IMR-90 (cell line): ENCODE measurements around the gene CNTN5. TPM values are rescaled to one million over a fixed set of nuclear protein-coding genes. Genes with fewer than 3 reads are reported as not detected.

Experiments
- ATAC-seq: fragments of 200-7000 bp; cut with Tn5 transposase; 2 replicates; pipeline ENCODE4 v1.9.1; 2020; ENCODE audit warnings: low read depth, mild to moderate bottlenecking, moderate library complexity
- BruUV-seq: library from RNA; stranded (reverse); fragments of 400-500 nt; replicated peaks from 2 replicates; lab custom pipeline; 2021; lab: Mats Ljungman, UMichigan
- CTCF ChIA-PET: fragments of 300-600 bp; formaldehyde crosslinking; extraction: SDS; loops from one replicate; lab custom pipeline; 2021; ENCODE audit warnings: antibody characterized with exemption; lab: Yijun Ruan, JAX
- POLR2A ChIA-PET: fragments of 300-600 bp; sonication (Branson Sonifier 250); formaldehyde crosslinking; loops from one replicate; lab custom pipeline; 2022; ENCODE audit warnings: antibody characterized with exemption; ENCODE audit not compliant: unreplicated experiment; lab: Charles Lee
- DNase-seq: peaks from one replicate; pipeline ENCODE4 v3.0.0; 2013
- H2AFZ ChIP-seq: replicated peaks from 2 replicates; pipeline ENCODE3; 2013; ENCODE audit warnings: low read length, mild to moderate bottlenecking; ENCODE audit not compliant: poor library complexity
- H2AK5ac ChIP-seq: 2 replicates; pipeline ENCODE4 v1.6.1; 2013; ENCODE audit warnings: low read depth, low read length, inconsistent platforms
- H2AK9ac ChIP-seq: replicated peaks from 2 replicates; pipeline ENCODE3; 2013; ENCODE audit warnings: mild to moderate bottlenecking, low read depth, low read length, moderate library complexity; ENCODE audit not compliant: poor library complexity
- H2BK120ac ChIP-seq: 2 replicates; pipeline ENCODE4 v1.6.1; 2013; ENCODE audit warnings: low read depth, low read length, inconsistent platforms
- H2BK15ac ChIP-seq: 3 replicates; pipeline ENCODE4 v1.6.1; 2013; ENCODE audit warnings: low read depth, low read length, inconsistent platforms
- H2BK20ac ChIP-seq: 2 replicates; pipeline ENCODE4 v1.6.1; 2013; ENCODE audit warnings: low read depth, mild to moderate bottlenecking, inconsistent platforms, low read length, moderate library complexity
- H2BK5ac ChIP-seq: 2 replicates; pipeline ENCODE4 v1.6.1; 2013; ENCODE audit warnings: mild to moderate bottlenecking, low read depth, low read length, inconsistent platforms; ENCODE audit not compliant: poor library complexity, severe bottlenecking
- H3K14ac ChIP-seq: replicated peaks from 2 replicates; pipeline ENCODE4 v1.6.1; 2013; ENCODE audit warnings: low read depth, low read length, inconsistent platforms
- H3K18ac ChIP-seq: 2 replicates; pipeline ENCODE4 v1.6.1; 2013; ENCODE audit warnings: low read depth, low read length, control low read depth
- H3K23ac ChIP-seq: 2 replicates; pipeline ENCODE4 v1.6.1; 2013; ENCODE audit warnings: low read depth, low read length, inconsistent platforms
- H3K27ac ChIP-seq: 2 replicates; pipeline ENCODE4 v1.5.1; 2013; ENCODE audit warnings: mild to moderate bottlenecking, control low read depth, low read length; ENCODE audit not compliant: insufficient read depth
- H3K27me3 ChIP-seq: 2 replicates; pipeline ENCODE4 v1.6.1; 2013; ENCODE audit warnings: low read length; ENCODE audit not compliant: control insufficient read depth, insufficient read depth
- H3K36me3 ChIP-seq: 2 replicates; pipeline ENCODE4 v1.6.1; 2013; ENCODE audit warnings: low read length, mixed read lengths; ENCODE audit not compliant: control insufficient read depth, insufficient read depth
- H3K4ac ChIP-seq: 2 replicates; pipeline ENCODE4 v1.6.1; 2013; ENCODE audit warnings: low read depth, low read length, inconsistent platforms
- H3K4me1 ChIP-seq: 2 replicates; pipeline ENCODE4 v1.6.1; 2013; ENCODE audit warnings: low read length, mixed read lengths; ENCODE audit not compliant: control insufficient read depth, insufficient read depth
- H3K4me2 ChIP-seq: 2 replicates; pipeline ENCODE4 v1.6.1; 2013; ENCODE audit warnings: low read depth, mild to moderate bottlenecking, control low read depth, low read length, moderate library complexity
- H3K4me3 ChIP-seq: 2 replicates; pipeline ENCODE4 v1.5.1; 2013; ENCODE audit warnings: low read depth, mild to moderate bottlenecking, control low read depth, low read length, moderate library complexity; ENCODE audit not compliant: insufficient read depth
- H3K56ac ChIP-seq: 2 replicates; pipeline ENCODE4 v1.6.1; 2013; ENCODE audit warnings: low read length, inconsistent platforms; ENCODE audit not compliant: insufficient read depth; ENCODE audit errors: extremely low read depth
- H3K79me1 ChIP-seq, 2 experiments: 2 replicates each; pipeline ENCODE4 v1.6.1; 2013; ENCODE audit warnings: low read length in 2 of 2, inconsistent platforms in 1 of 2, low read depth in 1 of 2
- H3K9ac ChIP-seq: 2 replicates; pipeline ENCODE4 v1.6.1; 2013; ENCODE audit warnings: low read depth, low read length, control low read depth
- H3K9me1 ChIP-seq: 2 replicates; pipeline ENCODE4 v1.6.1; 2013; ENCODE audit warnings: low read length, inconsistent platforms; ENCODE audit not compliant: insufficient read depth
- H3K9me3 ChIP-seq: 2 replicates; pipeline ENCODE4 v1.6.1; 2013; ENCODE audit warnings: low read length; ENCODE audit not compliant: control insufficient read depth, insufficient read depth
- H4K20me1 ChIP-seq: 2 replicates; pipeline ENCODE4 v1.6.1; 2013; ENCODE audit warnings: low read length, inconsistent platforms; ENCODE audit not compliant: insufficient read depth
- H4K5ac ChIP-seq: 2 replicates; pipeline ENCODE4 v1.6.1; 2013; ENCODE audit warnings: mild to moderate bottlenecking, low read depth, low read length, control low read depth
- H4K8ac ChIP-seq, 2 experiments: 2 replicates each; pipeline ENCODE4 v1.6.1; 2013; ENCODE audit warnings: low read depth in 2 of 2, low read length in 2 of 2, control low read depth in 1 of 2, inconsistent platforms in 1 of 2
- H4K91ac ChIP-seq: 2 replicates; pipeline ENCODE4 v1.6.1; 2013; ENCODE audit warnings: low read depth, low read length, inconsistent platforms; ENCODE audit not compliant: insufficient read depth
- BHLHE40 ChIP-seq: fragments of 150-350 bp; IDR thresholded peaks from 2 replicates; pipeline ENCODE4 v1.6.1; 2016; ENCODE audit warnings: mild to moderate bottlenecking, low read depth, low read length
- CEBPB ChIP-seq: IDR thresholded peaks from 2 replicates; pipeline ENCODE4 v1.6.1; 2012; ENCODE audit warnings: low read depth, low read length, improper control_type of control experiment
- CHD1 ChIP-seq: IDR thresholded peaks from 2 replicates; pipeline ENCODE4 v1.6.1; 2012; ENCODE audit warnings: low read depth, low read length, improper control_type of control experiment
- ELK1 ChIP-seq: fragments of 150-350 bp; IDR thresholded peaks from 2 replicates; pipeline ENCODE4 v1.6.1; 2016; ENCODE audit warnings: low read depth, mild to moderate bottlenecking, low read length, moderate library complexity, borderline replicate concordance
- FOS ChIP-seq: fragments of 150-350 bp; IDR thresholded peaks from 2 replicates; pipeline ENCODE4 v1.6.1; 2016; ENCODE audit warnings: low read depth, low read length
- MAFK ChIP-seq: IDR thresholded peaks from 2 replicates; pipeline ENCODE4 v1.6.1; 2012; ENCODE audit warnings: low read depth, low read length, improper control_type of control experiment
- MAZ ChIP-seq: IDR thresholded peaks from 2 replicates; pipeline ENCODE4 v1.6.1; 2012; ENCODE audit warnings: low read depth, mild to moderate bottlenecking, low read length, improper control_type of control experiment, moderate library complexity, borderline replicate concordance
- MXI1 ChIP-seq: IDR thresholded peaks from 2 replicates; pipeline ENCODE4 v1.6.1; 2012; ENCODE audit warnings: low read depth, mild to moderate bottlenecking, low read length, moderate library complexity, borderline replicate concordance
- NFE2L2 ChIP-seq: fragments of 150-350 bp; IDR thresholded peaks from 2 replicates; pipeline ENCODE4 v1.6.1; 2016; ENCODE audit warnings: low read depth, mild to moderate bottlenecking, low read length
- POLR2A ChIP-seq: IDR thresholded peaks from 2 replicates; pipeline ENCODE4 v1.6.1; 2012; ENCODE audit warnings: mild to moderate bottlenecking, low read depth, low read length
- RAD21 ChIP-seq: IDR thresholded peaks from 2 replicates; pipeline ENCODE4 v1.6.1; 2012; ENCODE audit warnings: low read length, improper control_type of control experiment
- RCOR1 ChIP-seq: IDR thresholded peaks from 2 replicates; pipeline ENCODE4 v1.6.1; 2012; ENCODE audit warnings: mild to moderate bottlenecking, low read length, improper control_type of control experiment; ENCODE audit not compliant: insufficient replicate concordance
- RFX5 ChIP-seq: IDR thresholded peaks from 2 replicates; pipeline ENCODE4 v1.8.0; 2012; ENCODE audit warnings: low read depth, mild to moderate bottlenecking, low read length, moderate library complexity
- SMC3 ChIP-seq: fragments of 150-350 bp; IDR thresholded peaks from 2 replicates; pipeline ENCODE4 v1.6.1; 2016; ENCODE audit warnings: low read depth, mild to moderate bottlenecking, antibody characterized with exemption, low read length, moderate library complexity
- WGBS, 2 experiments: methylation state at CpG; one replicate each; pipeline versions ENCODE4 v1.1.5 to v1.1.7; 2013; ENCODE audit warnings: missing lambda C conversion rate in 2 of 2; ENCODE audit not compliant: insufficient read length in 1 of 2; ENCODE audit errors: extremely low coverage in 2 of 2; 5-methylcytosine and 5-hydroxymethylcytosine counted together
- dilution Hi-C: fragments of 300-500 bp; cut with HindIII; formaldehyde crosslinking; loops from one replicate; pipeline ENCODE4 v1.14.3; 2018; ENCODE audit warnings: low sequenced_read_pairs; ENCODE audit not compliant: unreplicated experiment
- in situ Hi-C: fragments of 300-500 bp; cut with MboI; formaldehyde crosslinking; loops from 3 replicates; pipeline ENCODE4 v1.14.3; 2019; ENCODE audit warnings: low sequenced_read_pairs, inconsistent platforms, mixed read lengths
- intact Hi-C: fragments of 100-400 bp; cut with micrococcal nuclease; formaldehyde crosslinking; loops from 2 replicates; pipeline ENCODE4 v1.10.0; 2022
- polyA plus RNA-seq, 3 experiments: library from polyadenylated mRNA; depleted of rRNA; stranded (reverse); fragments of >200 nt; gene quantifications; 2 replicates each; pipeline ENCODE4 v1.2.3, GENCODE V29; 2012; ENCODE audit warnings: low replicate concordance in 1 of 3
- total RNA-seq: library from RNA; depleted of rRNA; stranded (reverse); fragments of >200 nt; gene quantifications from 2 replicates; pipeline ENCODE4 v1.2.3, GENCODE V29; 2012
- TF ChIP-seq, protein P1 (sequence below): fragments of 150-350 bp; IDR thresholded peaks from 2 replicates; pipeline ENCODE4 v1.6.1; 2017; ENCODE audit warnings: mild to moderate bottlenecking, antibody characterized with exemption, low read length, low read depth
- TF ChIP-seq, protein P2 (sequence below): conservative IDR thresholded peaks from 2 replicates; pipeline ENCODE4 v1.5.1; 2012; ENCODE audit warnings: mild to moderate bottlenecking, low read depth, low read length, improper control_type of control experiment

The CNTN5 gene
- total and polyA plus RNA-seq, 2 of the 4 experiments (the other 2 are of a cell fraction): not detected

- H3K79me1 ChIP-seq: no peaks in the 10 kb centered on the region
- H3K23ac ChIP-seq: no peak overlapping the region
- WGBS, 2 experiments: no CpG with 5 or more reads among the region's 3 CpGs
- in situ Hi-C loops (no loop called here), dilution Hi-C loops (no loop called here), intact Hi-C loops (no loop called here)
- no peak overlapping the region for H3K18ac ChIP-seq
- H4K91ac ChIP-seq: no peak overlapping the region
- H3K27ac ChIP-seq: no peak overlapping the region
- H3K9ac ChIP-seq: no peak overlapping the region
- no peak overlapping the region for H3K4me3 ChIP-seq
- H2BK15ac ChIP-seq: no peak overlapping the region
- no peak overlapping the region for H2BK5ac ChIP-seq
- H4K5ac ChIP-seq: no peak overlapping the region
- no peak overlapping the region for H3K14ac ChIP-seq
- H4K8ac ChIP-seq: no peak overlapping the region
- H3K56ac ChIP-seq: no peak overlapping the region
- ChIA-PET POLR2A (no interaction called here), CTCF (interaction anchor here (0.8 kb wide), 1 partner anchor 10 kb away, joined by 3 read pairs; no protein-coding TSS in a partner anchor)
- no peak overlapping the region for H2AFZ ChIP-seq
- no peaks in the 10 kb centered on the region for H3K9me1 ChIP-seq
- ATAC-seq (no peak), DNase-seq (no peak)
- H3K27me3 ChIP-seq: no peaks in the 10 kb centered on the region
- H2AK9ac ChIP-seq: no peak overlapping the region
- peaks cover 6% of the 10 kb centered on the region; the same call in 1 of the 2 replicates for H3K9me3 ChIP-seq
- no peak overlapping the region for H3K4ac ChIP-seq
- no peak overlapping the region for H2BK120ac ChIP-seq
- no peak for TF ChIP-seq MAFK
- TF ChIP-seq CHD1: no peak
- TF ChIP-seq RCOR1: no peak
- TF ChIP-seq BHLHE40: no peak
- TF ChIP-seq SMC3: no peak
- no peak for TF ChIP-seq RFX5
- no peak for TF ChIP-seq MAZ
- TF ChIP-seq RAD21: no peak
- no peak for TF ChIP-seq ELK1
- TF ChIP-seq MXI1: no peak
- no peak for TF ChIP-seq FOS
- TF ChIP-seq, protein P1, sequence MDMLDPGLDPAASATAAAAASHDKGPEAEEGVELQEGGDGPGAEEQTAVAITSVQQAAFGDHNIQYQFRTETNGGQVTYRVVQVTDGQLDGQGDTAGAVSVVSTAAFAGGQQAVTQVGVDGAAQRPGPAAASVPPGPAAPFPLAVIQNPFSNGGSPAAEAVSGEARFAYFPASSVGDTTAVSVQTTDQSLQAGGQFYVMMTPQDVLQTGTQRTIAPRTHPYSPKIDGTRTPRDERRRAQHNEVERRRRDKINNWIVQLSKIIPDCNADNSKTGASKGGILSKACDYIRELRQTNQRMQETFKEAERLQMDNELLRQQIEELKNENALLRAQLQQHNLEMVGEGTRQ: no peak
- no peak for TF ChIP-seq POLR2A
- TF ChIP-seq, protein P2, sequence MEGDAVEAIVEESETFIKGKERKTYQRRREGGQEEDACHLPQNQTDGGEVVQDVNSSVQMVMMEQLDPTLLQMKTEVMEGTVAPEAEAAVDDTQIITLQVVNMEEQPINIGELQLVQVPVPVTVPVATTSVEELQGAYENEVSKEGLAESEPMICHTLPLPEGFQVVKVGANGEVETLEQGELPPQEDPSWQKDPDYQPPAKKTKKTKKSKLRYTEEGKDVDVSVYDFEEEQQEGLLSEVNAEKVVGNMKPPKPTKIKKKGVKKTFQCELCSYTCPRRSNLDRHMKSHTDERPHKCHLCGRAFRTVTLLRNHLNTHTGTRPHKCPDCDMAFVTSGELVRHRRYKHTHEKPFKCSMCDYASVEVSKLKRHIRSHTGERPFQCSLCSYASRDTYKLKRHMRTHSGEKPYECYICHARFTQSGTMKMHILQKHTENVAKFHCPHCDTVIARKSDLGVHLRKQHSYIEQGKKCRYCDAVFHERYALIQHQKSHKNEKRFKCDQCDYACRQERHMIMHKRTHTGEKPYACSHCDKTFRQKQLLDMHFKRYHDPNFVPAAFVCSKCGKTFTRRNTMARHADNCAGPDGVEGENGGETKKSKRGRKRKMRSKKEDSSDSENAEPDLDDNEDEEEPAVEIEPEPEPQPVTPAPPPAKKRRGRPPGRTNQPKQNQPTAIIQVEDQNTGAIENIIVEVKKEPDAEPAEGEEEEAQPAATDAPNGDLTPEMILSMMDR: no peak
- TF ChIP-seq CEBPB: no peak
- no peak for TF ChIP-seq NFE2L2
- H2BK20ac ChIP-seq: no peak overlapping the region
- H2AK5ac ChIP-seq: no peak overlapping the region
- no peaks in the 10 kb centered on the region for H3K36me3 ChIP-seq
- no peak overlapping the region for H3K4me2 ChIP-seq
- H4K20me1 ChIP-seq: no peaks in the 10 kb centered on the region
- H3K4me1 ChIP-seq: no peaks in the 10 kb centered on the region
- BruUV-seq: no TSS peak
Observed at GRCh38 chr11:99960536-99960935, 939.8 kb downstream of the CNTN5 start.
